Right lobe of liver (tissue), 4 donors: ENCODE data around the gene HGFAC.

Experiments used
- CTCF ChIP-seq, 4 donors: fragments of 200-600 bp in 3 of 4; fragments of 450-650 bp in 1 of 4; IDR thresholded peaks; one replicate each; pipeline versions ENCODE4 v1.5.1 to v1.8.0; 2016 to 2022; ENCODE audit warnings: antibody characterized with exemption in 4 of 4, mild to moderate bottlenecking in 2 of 4
- POLR2A ChIP-seq: fragments of 450-650 bp; IDR thresholded peaks from one replicate; pipeline ENCODE4 v1.6.1; 2017; ENCODE audit warnings: antibody characterized with exemption, mild to moderate bottlenecking
- donor health status: DM: no; HTN: no; CAD: no.
- donor health status: DM: no; HTN: no; CAD: no.
- donor health status: DM: no; HTN: yes; CAD: no.

GRCh38 chr4:3482707-3483106 lies 40.9 kb downstream of the HGFAC start:
- TF ChIP-seq CTCF (IDR thresholded peaks at IDR 0.05): no peak
- no peak for TF ChIP-seq POLR2A
